GM11168 (cell line): Measurements from ENCODE around the gene TRPC6.

Source experiments
- in situ Hi-C: fragments of 300-500 bp; cut with MboI; formaldehyde crosslinking; loops from one replicate; pipeline ENCODE4 v1.12.0; 2022; ENCODE audit warnings: low sequenced_read_pairs; ENCODE audit not compliant: unreplicated experiment

TRPC6 gene

DNA sequence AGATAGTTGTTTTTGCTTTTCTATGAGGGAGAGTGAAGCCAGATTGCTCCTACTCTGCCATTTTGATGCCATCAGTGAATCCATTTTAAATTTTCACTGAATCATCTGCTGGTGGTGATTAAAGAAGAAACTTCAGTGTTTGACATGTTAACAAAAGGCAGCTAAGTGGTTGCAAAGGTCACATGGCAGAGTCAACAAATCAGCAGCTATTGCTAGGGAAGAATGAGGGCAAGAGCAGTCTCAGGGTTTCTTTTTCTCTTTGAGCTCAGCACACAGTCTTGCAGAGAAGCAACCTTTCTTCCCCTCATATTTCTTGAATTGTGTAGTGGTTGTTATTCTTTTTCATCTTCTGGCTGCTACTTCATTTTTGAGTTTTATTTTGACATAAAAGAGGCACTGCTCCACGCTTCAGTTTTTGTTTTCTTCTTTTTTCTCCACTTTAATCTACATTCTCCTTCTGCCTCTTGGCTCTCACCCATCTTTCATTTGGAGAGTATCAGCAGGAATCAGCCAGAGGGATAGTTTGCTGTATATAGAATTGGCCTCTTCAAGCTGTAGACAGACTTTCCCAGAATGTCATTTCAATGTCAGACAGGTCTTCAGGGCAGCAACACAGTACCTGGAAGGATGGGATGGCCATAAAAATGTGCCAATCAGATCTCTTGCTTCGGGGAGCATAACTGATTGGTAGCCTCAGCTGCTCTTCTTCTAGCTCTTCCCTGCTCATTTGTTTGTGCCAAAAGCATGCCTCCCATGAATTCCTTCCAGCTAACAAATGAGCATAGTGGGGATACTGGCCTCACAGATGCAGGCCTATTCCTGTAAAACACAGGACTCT is 153.9 kb downstream of the TRPC6 start:
- in situ Hi-C loops, result loop anchor here (25.0 kb wide), 1 partner anchor 407 kb away; no protein-coding TSS in a partner anchor

GRCh38 chr11:101428918-101429317 is 154.9 kb downstream of the TRPC6 start:
- in situ Hi-C loops, result loop anchor here (25.0 kb wide), 1 partner anchor 408 kb away; no protein-coding TSS in a partner anchor

DNA sequence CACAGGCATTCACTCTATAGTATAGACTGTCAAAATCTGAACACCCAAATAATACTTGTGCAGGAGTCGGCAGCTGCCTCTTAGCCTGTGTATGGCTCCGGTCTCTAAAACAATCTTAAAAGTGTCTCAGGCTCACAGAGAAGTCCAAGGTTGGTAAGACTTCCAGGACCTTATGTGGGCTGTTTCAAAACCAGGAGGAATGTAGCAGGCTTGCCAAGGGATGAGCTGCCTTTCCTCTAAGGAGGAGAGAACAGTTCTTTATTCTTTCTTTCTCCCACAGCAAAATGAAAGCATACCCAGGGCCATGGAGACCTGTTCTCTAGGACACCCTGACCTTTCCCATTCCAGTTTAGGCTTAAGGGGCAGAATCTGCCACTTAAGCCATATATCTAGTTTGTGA is 176.5 kb downstream of the TRPC6 start:
- in situ Hi-C loops, result no loop called here
